HUES64 (cell line): ENCODE data around the gene F8A1. TPM values are rescaled to one million over a fixed set of nuclear protein-coding genes. Genes with fewer than 3 reads are reported as not detected.
"Not testable (repeated sequence)": the region's sequence is repeated elsewhere in the genome, so short reads cannot be mapped to it uniquely, and the experiment has no call there.

Experiments used
- H3K27ac ChIP-seq: 2 replicates; pipeline ENCODE4 v1.7.0; 2013; ENCODE audit warnings: low read depth, low read length, inconsistent platforms
- H3K27me3 ChIP-seq: 2 replicates; pipeline ENCODE4 v1.6.1; 2013; ENCODE audit warnings: mild to moderate bottlenecking, low read length; ENCODE audit not compliant: insufficient read depth
- H3K36me3 ChIP-seq: 2 replicates; pipeline ENCODE4 v1.6.1; 2013; ENCODE audit warnings: mild to moderate bottlenecking, low read length; ENCODE audit not compliant: insufficient read depth
- H3K4me1 ChIP-seq: 2 replicates; pipeline ENCODE4 v1.6.1; 2013; ENCODE audit warnings: mild to moderate bottlenecking, low read length, moderate library complexity; ENCODE audit not compliant: insufficient read depth
- H3K4me3 ChIP-seq: 2 replicates; pipeline ENCODE4 v1.5.1; 2013; ENCODE audit warnings: mild to moderate bottlenecking, low read length, moderate library complexity
- H3K9ac ChIP-seq: 2 replicates; pipeline ENCODE4 v1.6.1; 2013; ENCODE audit warnings: mild to moderate bottlenecking, low read depth, low read length
- H3K9me3 ChIP-seq: 2 replicates; pipeline ENCODE4 v1.6.1; 2013; ENCODE audit warnings: low read depth, low read length; ENCODE audit not compliant: insufficient read depth
- WGBS: fragments of 150-250, 120-280 bp; methylation state at CpG from one replicate; pipeline ENCODE4 v1.1.7; 2013; ENCODE audit warnings: missing lambda C conversion rate; 5-methylcytosine and 5-hydroxymethylcytosine counted together
- polyA plus RNA-seq, 2 experiments: library from polyadenylated mRNA; stranded (reverse); fragments of 50-300 nt; gene quantifications; one replicate each; pipeline ENCODE4 v1.2.3, GENCODE V29; 2013

Gene F8A1
- polyA plus RNA-seq (2013, experiment 1 of 2) = 19.0 TPM
- 18.7 TPM for polyA plus RNA-seq (2013, experiment 2 of 2)

DNA sequence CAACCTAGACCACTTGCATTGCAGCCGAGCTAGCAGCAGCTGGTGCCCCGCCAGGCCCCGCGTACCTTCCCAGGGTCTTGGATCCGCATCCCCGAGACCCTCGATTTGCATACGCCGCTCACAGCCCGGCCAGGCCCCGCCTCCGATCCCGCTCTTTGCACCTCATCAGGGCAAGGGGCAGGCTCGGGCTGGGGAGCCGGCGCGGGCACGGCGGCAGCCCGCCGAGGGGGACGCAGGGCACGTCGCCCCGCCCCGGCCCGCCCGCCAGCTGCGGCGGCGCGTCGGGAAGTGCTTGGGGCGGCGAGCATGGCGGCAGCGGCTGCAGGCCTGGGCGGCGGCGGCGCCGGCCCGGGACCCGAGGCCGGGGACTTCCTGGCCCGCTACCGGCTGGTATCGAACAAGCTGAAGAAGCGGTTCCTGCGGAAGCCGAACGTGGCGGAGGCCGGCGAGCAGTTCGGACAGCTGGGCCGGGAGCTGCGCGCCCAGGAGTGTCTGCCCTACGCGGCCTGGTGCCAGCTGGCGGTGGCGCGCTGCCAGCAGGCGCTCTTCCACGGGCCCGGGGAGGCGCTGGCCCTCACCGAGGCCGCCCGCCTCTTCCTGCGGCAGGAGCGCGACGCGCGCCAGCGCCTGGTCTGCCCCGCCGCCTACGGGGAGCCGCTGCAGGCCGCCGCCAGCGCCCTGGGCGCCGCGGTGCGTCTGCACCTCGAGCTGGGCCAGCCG lies at the start of gene F8A1:
F8A1 (plus strand) TSS at position 287 of the 720 bp plus-strand sequence; CDS start at position 307, 20 bp downstream.
- not testable (repeated sequence) for H3K27ac ChIP-seq, H3K36me3 ChIP-seq, H3K9ac ChIP-seq, H3K27me3 ChIP-seq, H3K4me3 ChIP-seq, H3K4me1 ChIP-seq, H3K9me3 ChIP-seq
- WGBS = no CpG with 5 or more reads among the region's 91 CpGs

GRCh38 chrX:154840856-154841255 lies 45.3 kb upstream of the F8A1 start:
- Histone ChIP-seq H3K4me1 (no peaks in the 10 kb centered on the region), H3K9me3 (no peaks in the 10 kb centered on the region), H3K36me3 (no peaks in the 10 kb centered on the region), H3K4me3 (no peak overlapping the region), H3K9ac (no peak overlapping the region), H3K27ac (no peak overlapping the region), H3K27me3 (no peaks in the 10 kb centered on the region)
- no CpG with 5 or more reads among the region's 2 CpGs for WGBS

- no peak overlapping the region for H3K9ac ChIP-seq
- H3K27me3 ChIP-seq = no peaks in the 10 kb centered on the region
- no CpG with 5 or more reads among the region's 1 CpG for WGBS
- no peak overlapping the region for H3K27ac ChIP-seq
- no peaks in the 10 kb centered on the region for H3K4me1 ChIP-seq
- H3K36me3 ChIP-seq = no peaks in the 10 kb centered on the region
- H3K9me3 ChIP-seq = no peaks in the 10 kb centered on the region
- no peak overlapping the region for H3K4me3 ChIP-seq
Observed at GRCh38 chrX:154850957-154851611, 35.1 kb upstream of the F8A1 start.

DNA sequence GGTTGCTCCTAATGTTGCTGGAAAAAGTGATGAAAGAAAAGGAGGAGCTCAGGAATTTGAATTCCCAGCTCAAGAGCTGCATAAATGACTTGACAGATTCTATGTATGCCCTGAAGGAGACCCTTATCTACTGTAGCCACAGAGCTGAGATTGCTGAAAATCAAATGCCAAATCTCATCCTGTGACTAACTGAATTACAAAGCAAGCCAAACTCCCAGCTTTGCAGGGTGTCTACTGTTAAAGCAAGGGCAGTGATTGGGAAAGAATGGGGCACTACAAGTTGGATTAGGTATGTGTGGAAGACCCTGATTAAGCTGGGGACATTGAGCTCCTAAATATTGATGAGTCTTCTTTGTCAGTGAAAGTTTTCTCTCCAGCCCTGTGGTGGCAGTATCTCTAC lies 30.9 kb upstream of the F8A1 start:
- no peaks in the 10 kb centered on the region for H3K36me3 ChIP-seq
- no peaks in the 10 kb centered on the region for H3K27me3 ChIP-seq
- H3K4me3 ChIP-seq = no peak overlapping the region
- H3K27ac ChIP-seq = no peak overlapping the region
- H3K9me3 ChIP-seq = no peaks in the 10 kb centered on the region
- H3K4me1 ChIP-seq = no peaks in the 10 kb centered on the region
- no peak overlapping the region for H3K9ac ChIP-seq

DNA sequence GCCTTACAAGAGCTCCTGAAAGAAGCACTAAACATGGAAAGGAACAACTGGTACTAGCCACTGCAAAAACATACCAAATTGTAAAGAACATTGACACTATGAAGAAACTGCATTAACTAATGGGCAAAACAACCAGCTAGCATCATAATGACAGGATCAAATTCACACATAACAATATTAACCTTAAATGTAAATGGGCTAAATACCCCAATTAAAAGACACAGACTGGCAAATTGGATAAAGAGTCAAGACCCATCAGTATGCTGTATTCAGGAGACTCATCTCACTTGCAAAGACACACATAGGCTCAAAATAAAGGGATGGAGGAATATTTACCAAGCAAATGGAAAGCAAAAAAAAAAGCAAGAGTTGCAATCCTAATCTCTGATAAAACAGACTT lies 17.6 kb upstream of the F8A1 start:
- H3K9ac ChIP-seq, H3K9me3 ChIP-seq, H3K27me3 ChIP-seq, H3K4me1 ChIP-seq, H3K36me3 ChIP-seq, H3K4me3 ChIP-seq, H3K27ac ChIP-seq: not testable (repeated sequence)

- Histone ChIP-seq H3K27ac (no peak overlapping the region), H3K36me3 (no peaks in the 10 kb centered on the region), H3K27me3 (no peaks in the 10 kb centered on the region), H3K4me1 (no peaks in the 10 kb centered on the region), H3K4me3 (no peak overlapping the region), H3K9me3 (no peaks in the 10 kb centered on the region), H3K9ac (no peak overlapping the region)
- 82% methylated on average over 2 of the region's 2 CpGs for WGBS
Observed at GRCh38 chrX:154873329-154873728, 12.8 kb upstream of the F8A1 start.

DNA sequence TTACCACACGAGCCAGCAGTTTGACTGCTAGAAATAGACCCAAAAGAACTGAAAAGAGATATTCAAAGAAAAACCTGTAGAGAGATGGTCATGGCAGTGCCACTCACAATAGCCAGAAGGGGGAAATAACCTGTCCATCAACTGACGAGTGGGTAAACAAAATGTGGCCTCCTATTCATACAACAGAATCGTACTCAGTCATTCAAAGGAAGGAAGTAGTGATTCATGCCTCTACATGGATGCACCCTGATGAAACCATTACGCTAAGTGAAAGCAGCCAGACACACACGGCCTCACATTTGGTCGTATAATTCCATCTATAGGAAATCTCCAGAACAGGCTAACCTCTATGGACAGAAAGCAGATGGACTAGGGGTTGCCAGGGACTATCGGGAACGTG lies 2.1 kb upstream of the F8A1 start:
- not testable (repeated sequence) for H3K27me3 ChIP-seq, H3K9me3 ChIP-seq, H3K4me1 ChIP-seq, H3K36me3 ChIP-seq, H3K9ac ChIP-seq, H3K27ac ChIP-seq, H3K4me3 ChIP-seq
- no CpG with 5 or more reads among the region's 8 CpGs for WGBS

DNA sequence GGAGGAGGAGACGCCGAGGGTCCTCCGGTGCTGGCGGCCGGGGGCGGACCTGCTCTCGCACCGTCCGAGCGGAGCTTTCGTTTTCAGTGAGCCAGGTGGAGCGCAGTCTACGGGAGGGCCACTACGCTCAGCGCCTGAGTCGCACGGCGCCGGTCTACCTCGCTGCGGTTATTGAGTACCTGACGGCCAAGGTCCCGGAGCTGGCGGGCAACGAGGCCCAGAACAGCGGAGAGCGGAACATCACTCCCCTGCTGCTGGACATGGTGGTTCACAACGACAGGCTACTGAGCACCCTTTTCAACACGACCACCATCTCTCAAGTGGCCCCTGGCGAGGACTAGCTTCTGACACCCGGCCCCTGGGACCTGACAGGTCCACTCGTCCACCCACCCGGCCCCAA lies 1.1 kb upstream of the F8A1 start:
- not testable (repeated sequence) for H3K27me3 ChIP-seq, H3K9me3 ChIP-seq, H3K9ac ChIP-seq, H3K27ac ChIP-seq, H3K4me1 ChIP-seq, H3K4me3 ChIP-seq, H3K36me3 ChIP-seq
- no CpG with 5 or more reads among the region's 33 CpGs for WGBS

- H3K27me3 ChIP-seq, H3K9ac ChIP-seq, H3K4me3 ChIP-seq, H3K9me3 ChIP-seq, H3K4me1 ChIP-seq, H3K36me3 ChIP-seq, H3K27ac ChIP-seq: not testable (repeated sequence)
- WGBS = 83% methylated on average over 1 of the region's 14 CpGs
Observed at GRCh38 chrX:154885549-154885948, 606 bp upstream of the F8A1 start.

DNA sequence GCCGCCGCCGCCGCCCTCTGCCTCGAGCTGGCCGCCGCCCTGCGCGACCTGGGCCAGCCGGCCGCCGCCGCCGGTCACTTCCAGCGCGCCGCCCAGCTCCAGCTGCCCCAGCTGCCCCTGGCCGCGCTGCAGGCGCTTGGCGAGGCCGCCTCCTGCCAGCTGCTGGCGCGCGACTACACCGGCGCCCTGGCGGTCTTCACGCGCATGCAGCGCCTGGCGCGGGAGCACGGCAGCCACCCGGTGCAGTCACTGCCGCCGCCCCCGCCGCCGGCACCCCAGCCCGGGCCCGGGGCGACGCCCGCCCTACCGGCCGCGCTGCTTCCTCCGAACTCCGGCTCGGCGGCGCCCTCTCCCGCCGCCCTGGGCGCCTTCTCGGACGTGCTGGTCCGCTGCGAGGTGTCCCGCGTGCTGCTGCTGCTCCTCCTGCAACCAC lies 650 bp downstream of the F8A1 start:
- H3K4me1 ChIP-seq, H3K9ac ChIP-seq, H3K27me3 ChIP-seq, H3K36me3 ChIP-seq, H3K9me3 ChIP-seq, H3K4me3 ChIP-seq, H3K27ac ChIP-seq: not testable (repeated sequence)
- no CpG with 5 or more reads among the region's 62 CpGs for WGBS

DNA sequence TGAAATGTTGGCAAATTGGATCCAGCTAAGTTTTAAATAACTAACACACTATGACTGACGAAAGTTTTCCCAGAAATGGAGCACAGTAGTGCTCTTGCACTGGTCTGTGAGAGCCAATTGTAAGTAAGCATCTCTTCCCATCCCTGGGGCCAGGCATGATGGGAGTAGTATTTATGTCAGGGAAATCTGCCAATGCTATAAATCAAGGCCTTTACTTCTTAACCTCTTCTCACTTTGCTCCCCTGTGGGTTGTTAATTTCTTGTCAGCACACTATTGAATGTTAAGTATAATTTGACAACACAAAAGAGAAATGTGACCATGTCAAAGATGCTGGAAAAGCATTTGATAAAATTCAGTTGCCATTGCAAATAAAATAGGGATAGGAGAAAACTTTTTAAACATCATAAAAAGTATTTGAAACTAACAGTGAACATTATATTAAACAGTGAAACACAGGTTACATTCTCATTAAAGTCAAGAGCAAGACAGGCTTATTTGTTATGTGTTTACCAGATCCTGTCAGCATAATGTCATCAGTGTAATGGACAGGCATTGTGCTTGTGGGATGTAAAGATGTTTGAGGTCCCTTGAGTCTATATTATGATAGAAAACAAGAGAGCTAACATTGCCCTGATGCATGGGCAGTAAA lies 5.0 kb downstream of the F8A1 start:
- H3K9me3 ChIP-seq = no peaks in the 10 kb centered on the region
- no peak overlapping the region for H3K9ac ChIP-seq
- H3K4me1 ChIP-seq = no peaks in the 10 kb centered on the region
- H3K4me3 ChIP-seq = no peak overlapping the region
- H3K36me3 ChIP-seq = no peaks in the 10 kb centered on the region
- no peaks in the 10 kb centered on the region for H3K27me3 ChIP-seq
- H3K27ac ChIP-seq = no peak overlapping the region
- WGBS = 89% methylated on average over 1 of the region's 1 CpG
